NCI-H1930 (cell line): ENCODE data around the gene PLD2.
"Not testable (repeated sequence)": the region's sequence is repeated elsewhere in the genome, so short reads cannot be mapped to it uniquely, and the experiment has no call there.

Experiments used
- DNase-seq, 2 experiments: peaks; one replicate each; lab custom pipeline; 2025; lab: John Stamatoyannopoulos, UW

PLD2 gene

DNA sequence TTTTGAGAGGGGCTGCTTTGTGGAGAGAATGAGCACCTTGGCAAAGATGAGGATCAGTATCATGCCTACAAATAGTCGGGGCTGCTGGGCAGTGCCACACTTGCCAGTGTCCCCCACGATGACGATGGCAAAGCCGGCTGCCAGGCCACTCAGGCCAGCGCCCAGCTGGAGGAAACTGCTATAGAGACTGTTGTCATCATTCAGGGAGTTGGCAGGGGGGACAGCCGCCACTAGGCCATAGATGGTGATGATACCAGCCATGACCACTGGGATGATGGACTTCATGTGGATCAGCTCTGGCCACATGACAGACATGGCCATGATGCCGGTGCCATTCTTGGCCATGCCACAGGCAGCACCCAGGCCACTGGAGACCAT is 50.0 kb downstream of the PLD2 start:
- DNase-seq, result no peak

DNA sequence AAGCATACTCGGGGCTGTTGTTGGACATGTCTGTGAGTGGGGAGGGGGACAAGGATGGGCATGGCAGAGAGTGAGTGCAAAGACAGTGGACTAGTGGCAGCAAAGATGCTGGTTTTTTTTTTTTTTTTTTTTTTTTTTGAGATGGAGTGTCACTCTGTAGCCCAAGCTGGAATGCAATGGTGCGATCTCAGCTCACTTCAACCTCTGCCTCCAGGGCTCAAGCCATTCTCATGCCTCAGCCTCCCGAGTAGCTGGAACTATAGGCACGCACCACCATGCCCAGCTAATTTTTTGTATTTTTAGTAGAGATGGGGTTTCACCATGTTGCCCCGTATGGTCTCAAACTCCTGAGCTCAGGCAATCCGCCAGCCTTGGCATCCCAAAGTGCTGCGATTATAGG is 50.4 kb downstream of the PLD2 start:
- not testable (repeated sequence) for DNase-seq

DNA sequence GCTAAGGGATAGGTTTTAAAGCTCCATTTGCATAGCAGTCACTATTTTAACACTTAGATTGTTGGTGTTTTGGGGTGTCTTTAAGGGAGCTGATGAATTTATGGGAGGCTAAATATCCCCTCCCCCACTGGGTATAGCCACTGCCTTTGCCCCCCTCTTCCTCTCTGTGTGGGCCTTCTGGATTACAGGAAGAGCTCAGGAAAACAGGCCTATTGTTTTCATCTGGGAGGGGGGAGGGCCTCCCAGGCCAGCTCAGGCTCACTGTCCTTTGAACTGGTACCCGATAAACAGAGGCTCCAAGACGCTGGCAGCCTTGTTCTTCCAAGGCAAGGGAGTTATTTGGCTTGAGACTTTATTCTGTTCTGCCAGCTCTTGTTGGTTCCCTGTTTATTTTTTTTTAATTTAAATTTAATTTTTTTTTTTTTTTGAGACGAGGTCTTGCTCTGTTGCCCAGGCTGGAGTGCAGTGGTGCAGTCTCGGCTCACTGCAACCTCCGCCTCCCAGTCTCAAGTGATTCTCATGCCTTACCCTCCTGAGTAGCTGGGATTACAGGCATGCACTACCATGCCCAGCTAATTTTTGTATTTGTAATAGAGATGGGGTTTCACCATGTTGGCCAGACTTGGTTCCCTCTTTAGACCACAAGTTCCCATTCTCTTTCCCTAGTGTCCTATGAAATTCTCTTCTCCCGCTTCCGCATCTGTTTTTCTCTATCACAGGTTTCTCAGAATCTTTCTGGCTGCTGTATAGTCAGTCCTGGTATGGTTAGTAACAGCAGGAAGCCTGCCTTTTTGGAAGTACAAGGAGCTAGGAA is 51.3 kb downstream of the PLD2 start:
- DNase-seq, result no peak

- no peak for DNase-seq
Measured at GRCh38 chr17:4858882-4859260, 51.9 kb downstream of the PLD2 start.

GRCh38 chr17:4859816-4860625 is 53.1 kb downstream of the PLD2 start:
- DNase-seq, result no peak

DNA sequence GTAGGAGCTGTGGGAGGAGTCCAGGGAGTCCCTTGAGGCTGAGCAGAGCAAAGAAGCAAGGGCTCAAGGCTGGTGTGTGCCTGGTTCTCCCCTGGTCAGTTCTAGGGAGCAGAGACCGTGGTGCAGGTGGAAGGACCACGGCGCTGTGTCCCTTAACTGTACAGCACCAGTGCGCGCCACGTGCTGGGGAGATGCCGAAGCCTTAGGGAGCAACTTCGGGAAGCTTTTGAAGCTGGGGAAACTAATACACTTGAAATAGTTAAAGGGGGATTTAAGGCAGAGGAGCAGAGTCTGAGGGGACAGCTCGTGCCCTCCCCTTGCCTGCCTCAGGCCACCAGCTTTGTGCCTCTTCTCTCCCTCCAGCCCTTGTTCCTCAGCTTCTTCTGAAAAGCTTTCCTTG is 53.7 kb downstream of the PLD2 start:
- no peak for DNase-seq

DNA sequence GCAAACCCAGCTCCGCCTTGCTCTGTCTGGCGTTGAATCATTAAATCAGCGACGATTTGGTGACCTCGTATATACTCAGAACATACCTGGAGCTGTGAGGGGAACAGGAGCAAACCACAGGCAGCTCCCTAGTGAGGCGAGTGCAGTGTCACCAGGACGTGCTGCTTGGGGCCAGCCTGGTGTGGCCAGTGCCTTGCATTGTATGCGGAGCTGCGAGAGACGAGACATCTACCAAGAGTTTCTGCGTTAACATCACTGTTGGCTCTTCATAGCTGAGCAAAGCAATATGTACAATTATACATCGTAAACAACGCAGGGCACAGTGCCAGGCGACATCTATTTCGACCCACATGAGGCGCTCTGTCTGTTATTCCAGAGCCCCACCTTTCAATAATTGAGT is 54.1 kb downstream of the PLD2 start:
- no peak for DNase-seq

- DNase-seq, result no peak
Measured at GRCh38 chr17:4862720-4863119, 55.8 kb downstream of the PLD2 start.

- no peak for DNase-seq
Measured at GRCh38 chr17:4863321-4863720, 56.4 kb downstream of the PLD2 start.

DNA sequence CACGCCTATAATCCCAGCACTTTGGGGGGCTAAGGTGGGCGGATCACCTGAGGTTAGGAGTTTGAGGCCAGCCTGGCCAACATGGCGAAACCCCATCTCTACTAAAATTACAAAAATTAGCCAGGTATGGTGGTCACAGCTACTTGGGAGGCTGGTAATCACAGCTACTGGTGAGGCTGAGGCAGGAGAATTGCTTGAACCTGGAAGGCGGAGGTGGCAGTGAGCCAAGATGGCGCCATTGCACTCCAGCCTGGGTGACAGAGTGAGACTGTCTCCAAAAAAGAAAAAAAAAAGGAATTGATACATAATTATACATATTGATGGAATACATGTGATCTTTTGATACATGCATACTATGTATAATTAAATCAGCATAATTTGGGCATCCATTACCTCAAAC is 60.6 kb downstream of the PLD2 start:
- DNase-seq, result not testable (repeated sequence)

DNA sequence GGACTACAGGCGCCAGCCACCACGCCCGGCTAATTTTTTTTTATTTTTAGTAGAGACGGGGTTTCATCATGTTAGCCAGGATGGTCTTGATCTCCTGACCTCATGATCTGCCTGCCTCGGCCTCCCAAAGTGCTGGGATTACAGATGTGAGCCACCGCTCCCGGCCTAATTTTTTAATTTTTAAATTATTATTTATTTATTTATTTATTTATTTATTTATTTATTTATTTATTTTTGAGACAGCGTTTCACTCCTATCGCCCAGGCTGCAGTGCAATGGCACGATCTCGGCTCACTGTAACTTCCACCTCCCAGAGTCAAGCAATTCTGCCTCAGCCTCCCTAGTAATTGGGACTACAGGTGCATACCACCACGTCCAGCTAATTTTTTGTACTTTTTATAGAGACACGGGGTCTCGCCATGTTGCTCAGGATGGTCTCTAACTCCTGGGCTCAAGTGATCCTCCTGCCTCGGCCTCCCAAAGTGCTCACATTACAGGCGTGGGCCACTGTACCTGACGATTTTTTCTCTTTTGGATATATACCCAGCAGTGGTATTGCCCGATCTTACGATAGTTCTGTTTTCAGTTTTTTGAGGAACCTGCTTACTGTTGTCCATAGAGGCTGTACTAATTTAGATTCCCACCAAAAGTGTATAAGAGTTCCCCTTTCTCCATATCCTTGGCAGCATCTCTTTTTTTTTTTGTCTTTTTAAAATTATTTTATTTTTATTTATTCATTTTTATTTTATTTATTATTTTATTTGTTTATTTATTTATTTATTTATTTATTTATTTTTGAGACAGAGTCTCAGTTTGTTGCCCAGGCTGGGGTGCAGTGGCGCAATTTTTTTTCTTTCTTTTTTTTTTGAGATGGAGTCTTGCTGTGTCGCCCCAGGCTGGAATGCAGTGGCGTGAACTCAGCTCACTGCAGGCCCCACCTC is 62.4 kb downstream of the PLD2 start:
- DNase-seq, result not testable (repeated sequence)

- no peak for DNase-seq
Measured at GRCh38 chr17:4870855-4871254, 63.9 kb downstream of the PLD2 start.

GRCh38 chr17:4872786-4873185 is 65.8 kb downstream of the PLD2 start:
- DNase-seq, result no peak
